Nephron progenitor cell (in vitro differentiated cells): ENCODE results near the gene GGN.
"Not testable (repeated sequence)": the region's sequence is repeated elsewhere in the genome, so short reads cannot be mapped to it uniquely, and the experiment has no call there.

ENCODE experiments used
- DNase-seq: peaks from one replicate; pipeline ENCODE4 v3.0.0; 2021
- H3K27ac Mint-ChIP-seq: 2 replicates; pipeline ENCODE4 v1.8.0; 2021; ENCODE audit warnings: mild to moderate bottlenecking, moderate library complexity, mixed read lengths
- H3K27me3 Mint-ChIP-seq: 2 replicates; pipeline ENCODE4 v1.8.0; 2021; ENCODE audit warnings: mild to moderate bottlenecking, low read depth, mixed read lengths; ENCODE audit not compliant: poor library complexity
- H3K36me3 Mint-ChIP-seq: 2 replicates; pipeline ENCODE4 v1.8.0; 2021; ENCODE audit warnings: low read depth, mixed read lengths
- H3K4me1 Mint-ChIP-seq: 2 replicates; pipeline ENCODE4 v1.8.0; 2021; ENCODE audit warnings: mixed read lengths
- H3K4me3 Mint-ChIP-seq: 2 replicates; pipeline ENCODE4 v1.8.0; 2021; ENCODE audit warnings: mild to moderate bottlenecking, moderate library complexity, mixed read lengths
- H3K9me3 Mint-ChIP-seq: 2 replicates; pipeline ENCODE4 v1.8.0; 2021; ENCODE audit warnings: mild to moderate bottlenecking, moderate library complexity, mixed read lengths
- CTCF ChIP-seq: fragments of 200-600 bp; sonication (generic); IDR thresholded peaks from 2 replicates; pipeline ENCODE4 v1.5.0; 2021; ENCODE audit warnings: antibody characterized with exemption

GGN gene

GRCh38 chr19:38346837-38347236 lies 41.0 kb downstream of the GGN start:
- Mint-ChIP-seq H3K27ac (no peak overlapping the region), H3K9me3 (no peaks in the 10 kb centered on the region), H3K36me3 (no peaks in the 10 kb centered on the region), H3K4me3 (no peak overlapping the region), H3K4me1 (no peaks in the 10 kb centered on the region), H3K27me3 (peaks cover 24% of the 10 kb centered on the region)
- no peak for TF ChIP-seq CTCF
- DNase-seq = no peak

- no peak for TF ChIP-seq CTCF
- no peaks in the 10 kb centered on the region for H3K9me3 Mint-ChIP-seq
- no peak for DNase-seq
- H3K4me1 Mint-ChIP-seq = peaks cover 34% of the 10 kb centered on the region
- peaks cover 4% of the 10 kb centered on the region for H3K36me3 Mint-ChIP-seq
- no peak overlapping the region for H3K4me3 Mint-ChIP-seq
- no peak overlapping the region for H3K27ac Mint-ChIP-seq
- H3K27me3 Mint-ChIP-seq = peaks cover 7% of the 10 kb centered on the region
Measured at GRCh38 chr19:38340927-38341326, 46.9 kb downstream of the GGN start.

GRCh38 chr19:38339011-38339410 lies 48.8 kb downstream of the GGN start:
- H3K27me3 Mint-ChIP-seq = not testable (repeated sequence)

GRCh38 chr19:38337360-38337653 lies 50.5 kb downstream of the GGN start:
- Mint-ChIP-seq H3K36me3 (peaks cover 4% of the 10 kb centered on the region), H3K4me3 (peak overlapping the region; percentile 92), H3K9me3 (no peaks in the 10 kb centered on the region), H3K27ac (no peak overlapping the region), H3K27me3 (peaks cover 9% of the 10 kb centered on the region), H3K4me1 (peaks cover 35% of the 10 kb centered on the region)
- no peak for TF ChIP-seq CTCF
- DNase-seq = no peak

More at GRCh38 chr19:38339011-38339410, 48.8 kb downstream of the GGN start:
- not testable (repeated sequence) for H3K4me3 Mint-ChIP-seq, H3K27ac Mint-ChIP-seq, H3K9me3 Mint-ChIP-seq, H3K36me3 Mint-ChIP-seq, DNase-seq
- H3K4me1 Mint-ChIP-seq = peaks cover 35% of the 10 kb centered on the region

- H3K27ac Mint-ChIP-seq = peak overlapping the region; percentile 97
- H3K36me3 Mint-ChIP-seq = peaks cover 4% of the 10 kb centered on the region
- peak overlapping the region; percentile 92 for H3K4me3 Mint-ChIP-seq
- no peaks in the 10 kb centered on the region for H3K9me3 Mint-ChIP-seq
- peak; percentile 97 for DNase-seq
- no peak for TF ChIP-seq CTCF
- H3K27me3 Mint-ChIP-seq = peaks cover 9% of the 10 kb centered on the region
- H3K4me1 Mint-ChIP-seq = peaks cover 35% of the 10 kb centered on the region
Measured at GRCh38 chr19:38336638-38337359, 51.0 kb downstream of the GGN start.

- H3K4me1 Mint-ChIP-seq = peaks cover 34% of the 10 kb centered on the region
- H3K27me3 Mint-ChIP-seq = peaks cover 11% of the 10 kb centered on the region
- H3K36me3 Mint-ChIP-seq = peaks cover 4% of the 10 kb centered on the region
- DNase-seq = peak; percentile 93
- H3K9me3 Mint-ChIP-seq = no peaks in the 10 kb centered on the region
- TF ChIP-seq CTCF = no peak
- peak overlapping the region; percentile 92 for H3K4me3 Mint-ChIP-seq
- peak overlapping the region; percentile 97 for H3K27ac Mint-ChIP-seq
Measured at GRCh38 chr19:38335949-38336637, 51.7 kb downstream of the GGN start.
